Islet precursor cell (in vitro differentiated cells): ENCODE results near the gene NBR1.
A peak's percentile ranks its signal among the peaks of the same experiment; 100 is the strongest.
"Not testable (repeated sequence)": the region's sequence is repeated elsewhere in the genome, so short reads cannot be mapped to it uniquely, and the experiment has no call there.

Experiments used
- DNase-seq: peaks from one replicate; pipeline ENCODE4 v3.0.0-alpha.2; 2018

Gene NBR1

DNA sequence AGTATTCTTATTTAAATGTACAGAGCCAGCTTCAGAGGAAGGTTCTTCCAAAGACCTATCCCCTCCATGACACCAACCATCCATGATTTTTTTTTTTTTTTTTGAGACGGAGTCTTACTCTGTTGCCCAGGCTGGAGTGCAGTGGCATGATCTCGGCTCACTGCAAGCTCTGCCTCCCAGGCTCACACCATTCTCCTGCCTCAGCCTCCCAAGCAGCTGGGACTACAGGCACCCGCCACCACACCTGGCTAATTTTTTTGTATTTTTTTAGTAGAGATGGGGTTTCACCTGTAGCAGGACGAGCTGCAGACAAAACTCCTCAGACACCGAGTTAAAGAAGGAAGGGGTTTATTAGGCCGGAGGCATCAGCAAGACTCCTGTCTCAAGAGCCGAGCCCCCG lies 11.1 kb upstream of the NBR1 start:
- not testable (repeated sequence) for DNase-seq

DNA sequence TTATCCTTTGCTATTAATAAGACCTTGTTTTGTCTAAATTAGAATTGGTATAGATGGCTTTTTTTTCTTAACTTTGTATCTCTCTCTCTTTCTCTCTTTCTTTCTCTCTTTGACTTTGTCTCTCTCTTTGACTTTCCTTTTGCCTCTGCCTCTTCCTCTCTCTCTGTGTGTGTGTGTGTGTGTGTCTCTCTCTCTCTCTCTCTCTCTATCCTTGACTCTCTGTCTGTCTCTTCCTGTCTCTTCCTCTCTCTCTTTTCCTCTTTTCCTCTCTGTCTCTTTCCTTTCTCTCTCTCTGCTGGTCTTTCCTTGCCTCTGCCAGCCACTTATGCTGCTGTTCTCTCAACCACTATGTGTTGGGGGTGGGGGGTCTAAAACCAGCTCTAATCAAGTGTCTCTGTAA lies 5.0 kb upstream of the NBR1 start:
- DNase-seq = not testable (repeated sequence)

DNA sequence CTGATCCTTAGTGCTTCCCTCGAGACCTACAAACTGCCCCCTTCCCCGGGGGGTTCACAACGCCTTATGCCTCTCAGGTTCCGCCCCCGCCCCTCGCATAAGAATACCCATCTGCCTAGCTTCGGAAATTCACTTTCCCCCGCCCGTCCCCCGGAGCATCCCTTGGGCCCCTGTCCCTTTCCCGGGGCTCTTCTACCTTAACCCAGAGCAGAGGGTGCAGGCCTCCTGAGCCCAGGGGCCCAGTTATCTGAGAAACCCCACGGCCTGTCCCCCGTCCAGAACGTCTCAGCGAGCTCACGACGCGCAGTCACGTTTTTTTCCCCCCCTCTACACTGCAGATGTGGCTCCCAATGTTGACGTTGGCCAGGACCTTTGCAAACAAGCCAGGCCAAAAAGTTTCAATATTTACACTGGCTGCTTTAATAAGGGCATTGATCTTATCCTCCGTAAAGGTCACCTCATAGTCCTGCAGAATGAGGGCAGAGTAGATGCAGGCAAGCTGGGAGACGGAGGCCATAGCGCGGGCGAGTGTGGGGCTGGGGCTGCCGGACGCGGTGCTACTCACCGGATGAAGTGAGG lies 1.4 kb upstream of the NBR1 start:
- peak; percentile 64 for DNase-seq

DNA sequence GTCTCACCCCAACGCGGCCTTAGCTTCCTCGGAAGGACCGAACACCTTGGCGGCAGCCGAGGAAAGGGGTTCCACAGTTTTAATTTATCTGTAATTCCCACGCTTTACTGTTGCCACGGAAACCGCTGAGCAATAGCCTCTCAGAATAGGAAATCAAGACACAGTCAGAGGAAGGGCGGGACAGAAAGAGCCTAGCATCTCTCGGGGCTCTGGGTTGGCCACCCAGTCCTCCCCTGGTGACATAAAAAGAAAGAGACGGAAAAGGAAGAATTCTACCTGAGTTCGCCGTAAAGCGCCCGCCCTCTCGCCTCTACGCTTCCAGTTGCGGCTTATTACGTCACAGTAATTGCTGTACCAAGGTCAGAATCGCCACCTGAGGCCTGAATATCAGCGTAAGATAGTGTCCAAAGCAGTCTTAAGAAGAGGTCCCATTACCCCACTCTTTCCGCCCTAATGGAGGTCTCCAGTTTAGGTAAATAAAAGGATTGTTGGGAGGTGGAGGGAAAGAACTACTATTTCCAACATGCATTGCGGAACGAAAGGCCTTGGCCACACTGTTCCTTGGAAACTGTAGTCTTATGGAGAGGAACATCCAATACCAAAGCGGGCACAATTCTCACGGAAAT lies 761 bp upstream of the NBR1 start:
- peak; percentile 98 for DNase-seq

DNA sequence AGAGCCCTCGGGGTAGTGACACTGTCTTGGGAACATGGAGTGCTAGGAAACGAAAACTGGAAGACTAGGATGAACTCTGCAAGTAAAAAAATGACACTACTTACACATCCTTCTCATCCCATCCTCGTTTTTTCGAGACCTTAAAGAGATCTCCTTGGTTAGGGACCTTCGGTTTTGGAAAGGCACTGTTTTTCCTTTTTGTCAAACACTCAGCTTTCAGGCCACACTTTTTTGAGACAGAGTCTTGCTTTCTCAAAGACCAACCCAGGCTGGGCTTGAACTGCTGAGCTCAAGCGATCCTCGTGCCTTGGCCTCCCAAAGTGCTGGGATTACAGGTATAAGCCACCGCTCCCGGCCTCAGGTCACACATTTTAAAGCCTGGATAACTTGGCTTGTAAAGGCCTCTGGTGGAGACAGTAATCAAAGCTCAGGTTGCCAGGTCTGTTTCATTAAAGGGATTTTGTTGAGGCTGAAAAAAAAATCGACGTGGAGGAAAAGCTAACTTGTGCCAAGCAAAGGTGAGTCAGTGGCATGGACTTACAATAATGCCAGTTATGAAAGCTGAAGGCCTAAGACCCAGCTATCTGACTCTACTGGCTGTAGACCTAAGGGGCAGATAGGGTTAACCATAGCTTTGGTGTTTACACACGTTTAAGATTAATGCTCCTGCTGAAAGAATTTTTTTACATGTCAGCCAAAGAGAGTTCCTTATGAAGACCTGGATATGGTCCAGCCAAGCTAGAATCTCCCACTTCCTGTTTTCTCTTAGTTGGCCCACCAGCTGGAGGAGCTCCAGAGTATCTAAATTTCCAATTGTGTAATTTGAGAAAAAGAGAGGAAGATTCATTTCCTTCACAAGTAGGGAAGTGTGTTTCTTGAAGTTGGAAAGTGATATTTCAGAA lies 823 bp downstream of the NBR1 start:
- peak; percentile 57 for DNase-seq

DNA sequence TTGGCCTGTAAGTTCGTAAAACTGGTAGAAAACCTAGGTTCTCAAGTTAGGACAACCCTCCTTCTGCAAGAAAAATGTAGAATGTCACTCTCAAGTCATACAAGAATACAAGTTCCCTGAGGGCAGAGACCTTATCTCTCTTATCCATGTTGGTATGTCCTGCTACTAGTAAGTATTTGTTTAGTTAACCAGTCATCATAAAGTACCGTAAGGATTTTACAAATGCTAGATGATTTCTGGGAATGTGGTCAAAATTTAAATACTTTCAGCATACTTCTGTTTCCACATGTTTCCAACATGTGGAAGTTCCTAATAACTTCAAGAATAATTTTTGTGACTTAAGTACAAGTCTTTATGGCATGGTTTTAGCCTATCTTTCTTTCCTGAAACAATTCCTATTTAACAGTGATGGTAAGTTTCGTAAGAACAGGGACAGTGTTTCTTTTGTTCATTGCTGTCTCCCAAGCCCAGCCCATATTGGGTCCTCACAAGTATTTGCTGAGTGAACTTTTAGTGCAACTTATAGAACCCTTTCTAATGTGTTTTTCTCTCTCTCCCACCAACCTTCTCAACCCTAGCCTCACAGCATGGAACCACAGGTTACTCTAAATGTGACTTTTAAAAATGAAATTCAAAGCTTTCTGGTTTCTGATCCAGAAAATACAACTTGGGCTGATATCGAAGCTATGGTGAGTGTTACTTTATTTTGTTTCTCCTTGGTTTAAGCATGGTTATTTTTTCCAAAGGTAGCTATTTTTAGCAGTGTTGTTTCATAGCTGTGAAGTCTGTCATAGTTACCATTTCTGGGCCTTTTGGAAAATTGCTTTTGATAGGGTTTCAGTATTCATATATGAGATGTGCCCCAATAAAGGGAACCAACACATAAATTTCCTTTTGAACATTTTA lies 4.5 kb downstream of the NBR1 start:
- DNase-seq = no peak

DNA sequence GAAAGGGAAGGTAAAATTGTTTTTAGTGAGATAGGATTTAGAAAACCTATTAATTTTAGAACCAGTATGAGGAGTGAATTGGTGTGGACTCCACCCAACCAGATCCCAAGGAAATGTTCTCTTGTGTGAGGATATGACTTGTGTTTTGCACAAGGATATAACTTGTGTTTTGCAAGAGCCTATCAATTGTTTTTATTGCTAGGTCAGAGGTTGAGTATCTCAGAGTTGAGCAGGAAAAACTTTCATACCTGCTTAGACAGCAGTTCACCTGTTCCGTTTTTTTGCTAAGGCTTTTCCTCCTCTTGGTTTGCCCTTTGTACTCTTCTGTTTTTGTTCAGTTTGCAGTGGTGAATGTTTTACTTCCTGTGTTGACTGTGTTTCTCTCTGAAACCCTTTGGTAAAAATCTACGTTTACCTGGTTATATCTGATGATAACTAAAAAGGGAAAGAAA lies 5.1 kb downstream of the NBR1 start:
- DNase-seq = no peak

DNA sequence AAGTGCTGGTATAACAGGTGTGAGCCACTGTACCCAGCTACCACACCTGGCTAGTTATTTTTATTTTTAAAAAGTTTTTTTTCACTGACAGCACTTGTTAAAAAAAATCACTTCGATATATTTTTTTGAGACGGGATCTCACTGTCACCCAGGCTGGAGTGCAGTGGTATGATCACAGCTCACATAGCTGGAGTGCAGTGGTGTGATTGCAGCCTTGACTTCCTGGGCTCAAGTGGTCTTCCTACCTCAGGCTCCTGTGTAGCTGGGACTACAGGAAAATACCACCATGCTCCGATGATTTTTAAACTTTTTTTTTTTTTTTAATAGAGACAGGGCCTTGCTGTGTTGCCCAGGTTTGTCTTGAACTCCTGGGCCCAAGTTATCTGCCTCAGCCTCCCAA lies 12.9 kb downstream of the NBR1 start:
- DNase-seq = no peak

DNA sequence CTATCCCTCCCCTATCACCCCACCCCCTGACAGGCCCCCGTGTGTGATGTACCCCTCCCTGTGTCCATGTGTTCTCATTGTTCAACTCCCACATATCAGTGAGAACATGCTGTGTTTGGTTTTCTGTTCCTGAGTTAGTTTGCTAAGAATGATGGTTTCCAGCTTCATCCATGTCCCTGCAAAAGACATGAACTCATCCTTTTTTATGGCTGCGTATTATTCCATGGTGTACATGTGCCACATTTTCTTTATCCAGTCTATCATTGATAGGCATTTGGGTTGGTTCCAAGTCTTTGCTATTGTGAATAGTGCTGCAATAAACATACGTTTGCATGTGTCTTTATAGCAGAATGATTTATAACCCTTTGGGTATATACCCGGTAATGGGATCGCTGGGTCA lies 15.6 kb downstream of the NBR1 start:
- DNase-seq = not testable (repeated sequence)

DNA sequence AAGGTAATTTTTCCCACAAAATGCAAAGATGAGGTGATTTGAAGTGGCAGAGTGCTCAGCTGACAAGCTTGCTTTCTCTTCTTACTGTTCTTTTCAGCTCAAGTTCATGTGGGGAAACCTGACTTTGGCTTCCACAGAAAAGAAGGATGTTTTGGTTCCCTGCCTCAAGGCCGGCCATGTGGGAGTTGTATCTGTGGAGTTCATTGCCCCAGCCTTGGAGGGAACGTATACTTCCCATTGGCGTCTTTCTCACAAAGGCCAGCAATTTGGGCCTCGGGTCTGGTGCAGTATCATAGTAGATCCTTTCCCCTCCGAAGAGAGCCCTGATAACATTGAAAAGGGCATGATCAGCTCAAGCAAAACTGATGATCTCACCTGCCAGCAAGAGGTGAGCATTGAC lies 22.2 kb downstream of the NBR1 start:
- no peak for DNase-seq

DNA sequence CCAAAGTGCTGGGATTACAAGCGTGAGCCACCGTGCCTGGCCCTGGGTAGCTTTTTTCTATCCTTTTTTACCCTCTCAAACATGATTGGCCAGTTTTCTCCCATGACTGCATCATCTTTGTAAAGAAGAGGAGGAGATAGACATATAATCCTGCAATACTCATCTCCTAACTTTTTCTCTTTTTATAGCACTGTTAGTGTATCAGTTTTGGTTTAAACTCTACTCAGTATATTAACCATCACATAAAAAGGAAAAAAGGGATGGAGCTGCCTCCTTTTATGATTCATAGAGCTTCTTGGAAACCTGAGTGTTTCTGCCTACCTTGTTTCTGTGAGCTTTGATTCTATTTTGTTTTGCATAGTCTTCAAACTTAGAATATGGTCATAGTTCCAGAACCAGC lies 28.6 kb downstream of the NBR1 start:
- DNase-seq = no peak

DNA sequence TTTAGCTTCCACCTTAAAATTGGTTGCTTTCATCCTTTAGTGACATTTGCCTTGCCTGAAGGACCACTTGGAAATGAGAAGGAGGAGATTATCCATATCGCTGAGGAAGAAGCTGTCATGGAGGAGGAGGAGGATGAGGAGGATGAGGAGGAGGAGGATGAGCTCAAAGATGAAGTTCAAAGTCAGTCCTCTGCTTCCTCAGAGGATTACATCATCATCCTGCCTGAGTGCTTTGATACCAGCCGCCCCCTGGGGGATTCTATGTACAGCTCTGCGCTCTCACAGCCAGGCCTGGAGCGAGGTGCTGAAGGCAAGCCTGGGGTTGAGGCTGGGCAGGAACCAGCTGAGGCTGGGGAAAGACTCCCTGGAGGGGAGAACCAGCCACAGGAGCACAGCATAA lies 29.1 kb downstream of the NBR1 start:
- DNase-seq = no peak

DNA sequence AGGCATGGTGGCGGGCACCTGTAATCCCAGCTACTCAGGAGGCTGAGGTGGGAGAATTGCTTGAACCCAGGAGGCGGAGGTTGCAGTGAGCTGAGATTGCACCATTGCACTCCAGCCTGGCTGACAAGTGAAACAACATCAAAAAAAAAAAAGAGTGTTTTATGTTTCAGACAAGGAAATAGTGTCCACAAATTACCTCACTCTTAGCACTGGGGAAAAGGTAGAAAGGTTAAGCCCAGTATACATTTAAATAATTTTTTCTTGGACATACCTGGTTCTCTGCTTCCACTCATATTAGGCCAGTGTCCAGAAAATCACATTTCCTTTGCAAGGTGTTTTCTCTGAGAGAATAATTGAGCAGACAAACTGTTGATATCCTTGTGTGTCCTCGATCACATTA lies 32.0 kb downstream of the NBR1 start:
- not testable (repeated sequence) for DNase-seq

DNA sequence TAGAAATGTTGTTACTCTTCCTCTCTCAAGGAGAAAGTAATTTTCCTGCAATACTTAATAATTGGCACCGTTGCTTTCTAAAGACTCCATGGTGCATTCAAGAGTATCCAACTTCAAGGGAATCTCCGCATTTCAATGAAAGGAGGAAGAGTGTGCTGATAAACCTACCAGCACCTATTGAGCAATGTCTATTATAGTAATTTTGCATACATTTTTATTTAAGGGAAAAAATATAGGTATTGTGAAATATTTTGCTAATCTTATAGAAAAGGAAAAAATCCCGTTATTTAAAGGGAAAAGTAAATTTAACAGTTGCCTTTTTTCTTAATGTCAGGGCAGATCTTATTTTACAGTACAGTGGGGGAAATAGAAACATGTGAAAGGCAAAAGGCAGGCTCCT lies 39.6 kb downstream of the NBR1 start:
- DNase-seq = no peak

DNA sequence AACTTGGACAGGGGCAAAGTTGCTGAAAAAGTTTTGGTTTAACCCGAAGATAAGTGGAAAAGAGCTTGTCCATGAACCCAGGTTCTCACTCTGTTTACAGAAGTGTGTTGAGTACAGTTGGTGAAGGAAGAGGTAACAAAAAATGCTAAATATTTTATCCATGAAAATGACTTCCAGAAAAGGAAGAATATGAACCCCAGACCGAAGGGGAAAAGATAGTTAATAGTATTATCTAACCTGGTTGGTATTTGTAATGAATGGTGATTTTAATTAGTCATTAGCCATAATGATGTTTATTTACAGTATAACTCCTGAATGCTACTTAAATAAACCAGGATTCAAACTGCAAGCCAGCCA lies 40.1 kb downstream of the NBR1 start:
- no peak for DNase-seq

DNA sequence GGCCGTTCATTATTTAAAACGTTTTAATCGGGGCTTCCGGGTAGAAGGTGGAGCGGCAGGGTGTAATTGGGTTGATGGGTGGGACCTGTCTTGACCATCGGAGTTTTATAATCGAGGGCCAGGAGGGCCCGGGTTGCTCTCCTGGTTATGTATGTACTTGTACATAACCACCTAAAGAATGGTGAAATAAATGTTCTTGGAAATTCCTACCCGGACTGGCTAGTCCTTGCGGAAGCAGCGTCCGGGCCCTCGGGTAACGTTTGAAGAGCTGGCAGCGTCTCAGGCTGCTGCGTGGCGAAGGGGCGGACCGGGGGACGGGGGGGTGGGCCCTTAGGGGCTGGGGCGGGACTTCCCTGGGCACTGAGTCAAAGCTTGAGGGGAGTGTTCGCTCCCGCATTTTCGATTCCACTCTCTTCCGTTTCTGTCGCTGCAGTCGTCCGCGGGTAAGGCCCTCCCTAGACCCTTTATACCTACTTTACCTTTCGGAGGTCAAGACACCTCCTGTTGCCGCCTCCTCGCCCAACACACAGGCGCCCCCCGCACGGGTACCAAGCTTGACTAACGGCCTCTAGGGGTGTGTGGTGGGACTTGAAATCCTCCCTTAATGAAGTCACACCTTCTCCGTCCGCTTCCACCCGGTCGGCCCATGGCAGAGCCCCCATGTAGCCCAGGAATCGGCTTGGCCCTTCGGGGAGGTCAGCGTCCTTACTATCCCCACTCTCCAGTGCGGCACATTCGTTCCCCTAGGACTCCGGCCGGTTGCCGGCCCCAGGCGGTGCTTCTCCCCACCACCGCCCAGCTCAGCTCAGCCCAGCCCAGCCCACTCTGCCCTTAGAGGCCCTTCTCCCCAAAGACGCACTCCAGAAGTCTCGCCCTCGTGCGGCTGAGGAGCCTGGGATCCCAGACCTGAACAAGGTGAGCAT lies 40.7 kb downstream of the NBR1 start, which contains the start of gene TMEM106A:
Gene TMEM106A (plus strand): TSS at position 396 of the 923 bp plus-strand sequence. CDS start 1,167 bp downstream, outside the sequence.
- peak; percentile 93 for DNase-seq

DNA sequence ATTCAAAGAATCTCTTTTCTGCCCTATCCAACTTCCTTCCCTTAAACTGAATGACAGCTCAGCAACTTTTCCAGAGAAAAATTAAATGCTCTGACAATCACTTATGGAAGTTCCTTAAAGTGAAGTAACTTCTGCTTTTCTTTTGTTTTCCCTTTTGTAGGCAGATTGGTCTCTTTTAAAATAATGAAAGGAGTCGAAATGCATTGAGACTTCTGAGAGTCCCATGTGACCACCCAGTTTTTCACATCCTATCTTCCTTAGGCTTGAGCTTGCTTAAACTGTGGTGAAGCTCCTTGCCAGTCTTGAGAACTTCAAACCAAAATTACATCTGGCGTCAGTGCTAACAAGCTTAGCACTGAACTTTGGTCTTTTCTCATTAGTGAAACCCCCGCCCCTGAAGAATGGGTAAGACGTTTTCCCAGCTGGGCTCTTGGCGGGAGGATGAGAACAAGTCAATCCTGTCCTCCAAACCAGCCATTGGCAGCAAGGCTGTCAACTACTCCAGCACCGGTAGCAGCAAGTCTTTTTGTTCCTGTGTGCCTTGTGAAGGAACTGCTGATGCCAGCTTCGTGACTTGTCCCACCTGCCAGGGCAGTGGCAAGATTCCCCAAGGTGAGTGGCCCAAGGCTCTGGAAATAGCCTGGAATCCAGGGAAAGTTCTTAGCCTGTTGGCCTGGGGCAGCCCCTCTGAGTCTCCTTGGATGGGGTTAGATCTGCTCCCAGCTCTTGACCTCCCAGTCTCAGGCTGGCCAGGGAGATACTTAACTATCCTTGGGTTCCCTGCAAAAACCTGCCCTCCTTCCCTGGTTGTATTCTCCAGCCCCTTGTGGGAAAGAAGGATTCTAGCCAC lies 41.9 kb downstream of the NBR1 start:
- DNase-seq = no peak

DNA sequence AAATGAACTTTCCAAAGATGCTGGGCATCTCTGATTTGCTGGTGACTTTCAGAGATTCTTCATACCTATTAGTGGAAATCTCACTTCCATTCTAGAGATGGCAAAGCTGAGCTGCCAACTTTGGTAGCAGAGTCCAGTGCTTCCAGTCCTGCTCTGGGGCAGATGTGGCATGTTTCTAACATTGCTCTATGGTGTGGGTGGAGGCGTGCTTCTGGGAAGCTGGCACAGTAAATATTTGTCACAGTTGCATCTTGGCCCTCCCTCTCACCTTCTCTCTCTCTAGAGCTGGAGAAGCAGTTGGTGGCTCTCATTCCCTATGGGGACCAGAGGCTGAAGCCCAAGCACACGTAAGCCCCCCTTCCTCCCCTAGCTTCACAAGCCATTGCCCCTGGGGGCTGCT lies 42.5 kb downstream of the NBR1 start:
- DNase-seq = no peak

DNA sequence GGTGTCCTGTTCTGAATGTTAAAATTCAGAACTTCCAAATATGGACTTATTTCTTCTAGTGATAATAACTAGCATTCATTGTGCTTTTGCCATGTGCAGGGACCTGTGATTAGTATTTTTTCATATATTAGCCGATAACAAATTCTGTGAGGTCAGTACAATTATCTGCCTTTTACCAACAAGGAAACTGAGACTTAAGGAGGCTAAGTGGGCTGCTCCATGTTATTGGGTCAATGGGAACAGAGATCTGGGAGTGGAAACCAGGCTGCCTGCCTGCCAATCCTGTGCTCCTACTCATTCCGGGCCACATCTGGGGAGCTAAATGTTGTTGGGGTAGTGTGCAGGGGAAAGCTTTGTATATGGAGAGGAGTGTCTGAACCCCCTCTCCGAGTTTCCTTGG lies 44.3 kb downstream of the NBR1 start:
- DNase-seq = no peak

DNA sequence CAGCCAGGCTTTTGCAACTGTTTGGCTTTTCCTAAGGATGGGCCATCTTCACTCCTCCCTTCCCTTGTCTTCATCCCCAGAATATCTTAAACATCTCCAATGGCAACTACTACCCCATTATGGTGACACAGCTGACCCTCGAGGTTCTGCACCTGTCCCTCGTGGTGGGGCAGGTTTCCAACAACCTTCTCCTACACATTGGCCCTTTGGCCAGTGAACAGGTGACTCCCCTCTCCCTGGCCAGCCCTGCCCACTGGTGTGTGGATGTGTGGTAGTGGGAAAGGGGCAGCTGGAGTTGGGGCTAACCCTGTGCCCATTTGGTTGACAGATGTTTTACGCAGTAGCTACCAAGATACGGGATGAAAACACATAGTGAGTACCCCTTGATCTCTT lies 45.4 kb downstream of the NBR1 start:
- DNase-seq = no peak
